CD4-positive, alpha-beta T cell (primary cell): ENCODE measurements around the gene ATP2B3. TPM values are rescaled to one million over a fixed set of nuclear protein-coding genes. Genes with fewer than 3 reads are reported as not detected.

Experiments used
- ATAC-seq: fragments of 200-7000 bp; cut with Tn5 transposase; one replicate; pipeline ENCODE4 v1.10.0; 2022; ENCODE audit warnings: mild to moderate bottlenecking; ENCODE audit not compliant: poor library complexity
- CTCF ChIA-PET: fragments of 350-600 bp; sonication (Branson Sonifier 250); formaldehyde crosslinking; loops from one replicate; lab custom pipeline; 2021; ENCODE audit warnings: antibody characterized with exemption, inconsistent platforms; lab: Charles Lee
- POLR2A ChIA-PET: fragments of 350-600 bp; sonication (Branson Sonifier 250); formaldehyde crosslinking; loops from one replicate; lab custom pipeline; 2021; ENCODE audit warnings: antibody characterized with exemption, inconsistent platforms; lab: Charles Lee
- DNase-seq, 14 experiments: peaks; one replicate each; pipeline ENCODE4 v3.0.0-alpha.2; 2013 to 2020; ENCODE audit warnings: mixed read lengths in 2 of 14
- H3K27ac ChIP-seq, 2 donors: one replicate each; pipeline versions ENCODE4 v1.5.1 to v1.7.0; 2013; ENCODE audit warnings: low read length in 2 of 2, low read depth in 1 of 2, mild to moderate bottlenecking in 1 of 2
- H3K27me3 ChIP-seq, 2 experiments: 1 replicate in 1 of 2; 2 replicates in 1 of 2; pipeline versions ENCODE4 v1.6.1 to v1.7.0; 2013; ENCODE audit warnings: low read length in 2 of 2, control low read depth in 1 of 2, mild to moderate bottlenecking in 1 of 2, moderate library complexity in 1 of 2; ENCODE audit not compliant: insufficient read depth in 2 of 2, control insufficient read depth in 1 of 2
- H3K36me3 ChIP-seq: one replicate; pipeline ENCODE4 v1.6.1; 2013; ENCODE audit warnings: low read length, control low read depth; ENCODE audit not compliant: insufficient read depth
- H3K4me1 ChIP-seq: one replicate; pipeline ENCODE4 v1.6.1; 2013; ENCODE audit warnings: low read length, control low read depth; ENCODE audit not compliant: insufficient read depth
- H3K4me3 ChIP-seq: one replicate; pipeline ENCODE4 v1.5.1; 2013; ENCODE audit warnings: mild to moderate bottlenecking, low read length, moderate library complexity
- H3K9me3 ChIP-seq, 2 experiments: 1 replicate in 1 of 2; 2 replicates in 1 of 2; pipeline versions ENCODE4 v1.6.1 to v1.7.0; 2013; ENCODE audit warnings: low read length in 2 of 2, mild to moderate bottlenecking in 2 of 2, control low read depth in 1 of 2, moderate library complexity in 1 of 2; ENCODE audit not compliant: control insufficient read depth in 1 of 2, insufficient read depth in 1 of 2
- H3K27ac Mint-ChIP-seq: one replicate; pipeline ENCODE4 v1.8.0; 2020; ENCODE audit warnings: mixed read lengths
- H3K27me3 Mint-ChIP-seq: one replicate; pipeline ENCODE4 v1.8.0; 2021; ENCODE audit warnings: mixed read lengths
- H3K36me3 Mint-ChIP-seq: one replicate; pipeline ENCODE4 v1.8.0; 2021; ENCODE audit warnings: low read depth, mixed read lengths
- H3K4me1 Mint-ChIP-seq: one replicate; pipeline ENCODE4 v1.8.0; 2021; ENCODE audit warnings: low read depth, mixed read lengths
- H3K4me3 Mint-ChIP-seq: one replicate; pipeline ENCODE4 v1.8.0; 2020; ENCODE audit warnings: mild to moderate bottlenecking, mixed read lengths
- H3K9me3 Mint-ChIP-seq: one replicate; pipeline ENCODE4 v1.8.0; 2020; ENCODE audit warnings: mixed read lengths
- CTCF ChIP-seq: fragments of 200-600 bp; IDR thresholded peaks from one replicate; pipeline ENCODE4 v1.8.0; 2022; ENCODE audit warnings: antibody characterized with exemption, mild to moderate bottlenecking
- intact Hi-C, 2 experiments: fragments of 100-400 bp; cut with DNase I in 1 of 2; cut with micrococcal nuclease in 1 of 2; formaldehyde crosslinking; loops; one replicate each; pipeline versions ENCODE4 v1.15.1 to v1.9.0; 2023 to 2025; cut with DNase I, micrococcal nuclease
- total RNA-seq, 174 experiments: library from RNA in 2 of 174; stranded (reverse) in 2 of 174; gene quantifications; one replicate each; pipeline ENCODE4 v1.2.3 and lab custom pipeline; 2021 to 2026

Gene ATP2B3
- total RNA-seq, 2 experiments from 2014 or later: not detected

- H3K9me3 Mint-ChIP-seq: no peaks in the 10 kb centered on the region
- H3K27ac Mint-ChIP-seq: no peak overlapping the region
- Histone ChIP-seq H3K4me1 (no peaks in the 10 kb centered on the region), H3K9me3 (no peaks in the 10 kb centered on the region), H3K27ac (no peak overlapping the region), H3K36me3 (no peaks in the 10 kb centered on the region), H3K27me3 (no peaks in the 10 kb centered on the region), H3K4me3 (no peak overlapping the region)
- ATAC-seq: no peak
- H3K4me1 Mint-ChIP-seq: no peaks in the 10 kb centered on the region
- H3K4me3 Mint-ChIP-seq: no peak overlapping the region
- CTCF ChIA-PET: no interaction called here
- H3K27me3 Mint-ChIP-seq: no peaks in the 10 kb centered on the region
- TF ChIP-seq CTCF: no peak
- H3K36me3 Mint-ChIP-seq: no peaks in the 10 kb centered on the region
- POLR2A ChIA-PET: no interaction called here
- no peak for DNase-seq
- intact Hi-C loops: loop anchor here in 1 of 2 experiments (5.0 kb wide), 1 partner anchor 55 kb away; no protein-coding TSS in a partner anchor
Observed at GRCh38 chrX:153627675-153628111, 110.3 kb downstream of the ATP2B3 start.

- intact Hi-C loops: loop anchor here in 1 of 2 experiments (5.0 kb wide), 1 partner anchor 56 kb away; no protein-coding TSS in a partner anchor
- Histone ChIP-seq H3K4me3 (no peak overlapping the region), H3K27ac (no peak overlapping the region), H3K27me3 (no peaks in the 10 kb centered on the region), H3K36me3 (no peaks in the 10 kb centered on the region), H3K9me3 (no peaks in the 10 kb centered on the region), H3K4me1 (no peaks in the 10 kb centered on the region)
- Mint-ChIP-seq H3K36me3 (no peaks in the 10 kb centered on the region), H3K27me3 (no peaks in the 10 kb centered on the region), H3K4me1 (no peaks in the 10 kb centered on the region), H3K9me3 (no peaks in the 10 kb centered on the region), H3K27ac (no peak overlapping the region), H3K4me3 (no peak overlapping the region)
- CTCF ChIA-PET: no interaction called here
- ATAC-seq (no peak), DNase-seq (no peak)
- TF ChIP-seq CTCF: no peak
- POLR2A ChIA-PET: no interaction called here
Observed at GRCh38 chrX:153628129-153628528, 110.7 kb downstream of the ATP2B3 start.

- CTCF ChIA-PET: no interaction called here
Observed at GRCh38 chrX:153628665-153629064, 111.2 kb downstream of the ATP2B3 start.

More at GRCh38 chrX:153628665-153629064, 111.2 kb downstream of the ATP2B3 start:
- no peak for TF ChIP-seq CTCF
- Histone ChIP-seq H3K4me1 (no peaks in the 10 kb centered on the region), H3K4me3 (no peak overlapping the region), H3K27me3 (no peaks in the 10 kb centered on the region), H3K27ac (no peak overlapping the region), H3K9me3 (no peaks in the 10 kb centered on the region), H3K36me3 (no peaks in the 10 kb centered on the region)
- Mint-ChIP-seq H3K27ac (no peak overlapping the region), H3K27me3 (no peaks in the 10 kb centered on the region), H3K36me3 (no peaks in the 10 kb centered on the region), H3K4me3 (no peak overlapping the region), H3K9me3 (no peaks in the 10 kb centered on the region), H3K4me1 (no peaks in the 10 kb centered on the region)
- ATAC-seq (no peak), DNase-seq (no peak)
- POLR2A ChIA-PET: no interaction called here
- intact Hi-C loops: loop anchor here in 1 of 2 experiments (5.0 kb wide), 1 partner anchor 56 kb away; no protein-coding TSS in a partner anchor
